ENCODE results near the gene NKIRAS1.

GRCh38 chr3:23952646-23953045, 35.9 kb upstream of the NKIRAS1 start:
- TF ChIP-seq MAX (CRISPR knock-in tag; IDR thresholded peaks at IDR 0.05) = no peak
- no peak for TF ChIP-seq STAT6 (CRISPR knock-in tag; conservative IDR thresholded peaks at IDR 0.05; ENCODE audit: low read depth)
- TF ChIP-seq TCF7 (CRISPR knock-in tag; IDR thresholded peaks at IDR 0.05; ENCODE audit: low read depth) = no peak
- TF ChIP-seq ATF2 (CRISPR knock-in tag; IDR thresholded peaks at IDR 0.05; ENCODE audit: borderline replicate concordance, low read depth) = no peak
- TF ChIP-seq ESRRA (CRISPR knock-in tag; IDR thresholded peaks at IDR 0.05; ENCODE audit: borderline replicate concordance) = no peak

Measured in WTC11 (cell line).